GM12865 (cell line): ENCODE results near the gene PTPRU.
A peak's percentile ranks its signal among the peaks of the same experiment; 100 is the strongest.
"Not testable (repeated sequence)": the region's sequence is repeated elsewhere in the genome, so short reads cannot be mapped to it uniquely, and the experiment has no call there.

Source experiments
- DNase-seq: peaks from one replicate; pipeline ENCODE4 v3.0.0; 2010; ENCODE audit warnings: low read depth
- H3K4me3 ChIP-seq: 2 replicates; pipeline ENCODE4 v1.5.1; 2011; ENCODE audit warnings: mild to moderate bottlenecking, low read depth, low read length, control low read depth
- CTCF ChIP-seq: IDR thresholded peaks from 2 replicates; pipeline ENCODE4 v1.5.1; 2011; ENCODE audit warnings: low read length, control low read depth, low read depth, inconsistent platforms; ENCODE audit not compliant: insufficient read depth; ENCODE audit errors: missing control alignments

Gene PTPRU

GRCh38 chr1:29230204-29230552 is 6.1 kb upstream of the PTPRU start:
- DNase-seq = no peak
- peak overlapping the region; percentile 81 for H3K4me3 ChIP-seq
- TF ChIP-seq CTCF = no peak

- TF ChIP-seq CTCF = peak; percentile 10
- DNase-seq = peak; percentile 94
- peak within 1 kb of the TSS; percentile 81 for H3K4me3 ChIP-seq
Measured at GRCh38 chr1:29230553-29231378, 5.6 kb upstream of the PTPRU start, which contains the start of gene MECR. Gene MECR, minus strand, starts transcription at chr1:29230934. Its CDS starts 28 bp downstream, at chr1:29230906.

GRCh38 chr1:29232387-29232786 is 3.9 kb upstream of the PTPRU start:
- no peak for DNase-seq
- H3K4me3 ChIP-seq = no peak overlapping the region
- no peak for TF ChIP-seq CTCF

- H3K4me3 ChIP-seq = no peak overlapping the region
- DNase-seq = no peak
Measured at GRCh38 chr1:29233693-29234092, 2.6 kb upstream of the PTPRU start.

GRCh38 chr1:29234471-29234870 is 1.9 kb upstream of the PTPRU start:
- TF ChIP-seq CTCF = no peak
- DNase-seq = no peak
- H3K4me3 ChIP-seq = no peak overlapping the region

More at GRCh38 chr1:29233693-29234092, 2.6 kb upstream of the PTPRU start:
- no peak for TF ChIP-seq CTCF

- not testable (repeated sequence) for H3K4me3 ChIP-seq, DNase-seq
Measured at GRCh38 chr1:29234881-29235280, 1.4 kb upstream of the PTPRU start.

- no peak overlapping the region for H3K4me3 ChIP-seq
- DNase-seq = no peak
- no peak for TF ChIP-seq CTCF
Measured at GRCh38 chr1:29236712-29237128, 398 bp downstream of the PTPRU start.
